ENCODE data around the gene MAML2. TPM values are rescaled to one million over a fixed set of nuclear protein-coding genes. Genes with fewer than 3 reads are reported as not detected.

The MAML2 gene
- total RNA-seq, 1 experiment from 2014 or later: 2.9 TPM

DNA sequence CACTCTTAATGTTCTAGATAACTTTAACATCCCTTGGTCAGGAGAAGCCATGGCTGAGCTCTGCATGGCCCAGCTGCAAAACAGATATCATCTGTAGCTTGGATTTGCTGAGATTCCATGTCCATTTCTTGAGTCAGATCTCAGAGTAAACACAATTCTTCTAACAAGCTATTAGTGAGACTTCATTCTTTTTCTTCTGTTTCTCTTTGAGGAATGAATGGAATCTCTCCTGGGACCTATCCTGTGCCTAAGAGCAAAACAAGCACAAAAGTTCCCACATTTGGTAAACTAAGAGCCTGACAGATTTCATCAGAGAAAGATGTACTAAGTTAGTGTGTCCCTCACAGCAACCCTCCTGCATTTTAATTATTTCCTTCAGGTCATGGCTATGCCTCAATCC, 142.8 kb downstream of the MAML2 start:
- H3K4me1 ChIP-seq (ENCODE audit: control insufficient read depth, insufficient read depth, low read length): no peaks in the 10 kb centered on the region
- TF ChIP-seq SIN3A (IDR thresholded peaks at IDR 0.05; ENCODE audit: borderline replicate concordance, insufficient read depth, low read depth, low read length): no peak
- TF ChIP-seq, protein P1, sequence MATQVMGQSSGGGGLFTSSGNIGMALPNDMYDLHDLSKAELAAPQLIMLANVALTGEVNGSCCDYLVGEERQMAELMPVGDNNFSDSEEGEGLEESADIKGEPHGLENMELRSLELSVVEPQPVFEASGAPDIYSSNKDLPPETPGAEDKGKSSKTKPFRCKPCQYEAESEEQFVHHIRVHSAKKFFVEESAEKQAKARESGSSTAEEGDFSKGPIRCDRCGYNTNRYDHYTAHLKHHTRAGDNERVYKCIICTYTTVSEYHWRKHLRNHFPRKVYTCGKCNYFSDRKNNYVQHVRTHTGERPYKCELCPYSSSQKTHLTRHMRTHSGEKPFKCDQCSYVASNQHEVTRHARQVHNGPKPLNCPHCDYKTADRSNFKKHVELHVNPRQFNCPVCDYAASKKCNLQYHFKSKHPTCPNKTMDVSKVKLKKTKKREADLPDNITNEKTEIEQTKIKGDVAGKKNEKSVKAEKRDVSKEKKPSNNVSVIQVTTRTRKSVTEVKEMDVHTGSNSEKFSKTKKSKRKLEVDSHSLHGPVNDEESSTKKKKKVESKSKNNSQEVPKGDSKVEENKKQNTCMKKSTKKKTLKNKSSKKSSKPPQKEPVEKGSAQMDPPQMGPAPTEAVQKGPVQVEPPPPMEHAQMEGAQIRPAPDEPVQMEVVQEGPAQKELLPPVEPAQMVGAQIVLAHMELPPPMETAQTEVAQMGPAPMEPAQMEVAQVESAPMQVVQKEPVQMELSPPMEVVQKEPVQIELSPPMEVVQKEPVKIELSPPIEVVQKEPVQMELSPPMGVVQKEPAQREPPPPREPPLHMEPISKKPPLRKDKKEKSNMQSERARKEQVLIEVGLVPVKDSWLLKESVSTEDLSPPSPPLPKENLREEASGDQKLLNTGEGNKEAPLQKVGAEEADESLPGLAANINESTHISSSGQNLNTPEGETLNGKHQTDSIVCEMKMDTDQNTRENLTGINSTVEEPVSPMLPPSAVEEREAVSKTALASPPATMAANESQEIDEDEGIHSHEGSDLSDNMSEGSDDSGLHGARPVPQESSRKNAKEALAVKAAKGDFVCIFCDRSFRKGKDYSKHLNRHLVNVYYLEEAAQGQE (IDR thresholded peaks at IDR 0.05; ENCODE audit: insufficient read depth in 1 of 2, low read depth in 2 of 2, low read length in 1 of 2): no peak
- TF ChIP-seq POLR2AphosphoS5 (IDR thresholded peaks at IDR 0.05; ENCODE audit: low read depth, low read length): no peak
- TF ChIP-seq TCF7L2 (IDR thresholded peaks at IDR 0.05; ENCODE audit: low read depth, low read length): no peak
- TF ChIP-seq, protein P2, sequence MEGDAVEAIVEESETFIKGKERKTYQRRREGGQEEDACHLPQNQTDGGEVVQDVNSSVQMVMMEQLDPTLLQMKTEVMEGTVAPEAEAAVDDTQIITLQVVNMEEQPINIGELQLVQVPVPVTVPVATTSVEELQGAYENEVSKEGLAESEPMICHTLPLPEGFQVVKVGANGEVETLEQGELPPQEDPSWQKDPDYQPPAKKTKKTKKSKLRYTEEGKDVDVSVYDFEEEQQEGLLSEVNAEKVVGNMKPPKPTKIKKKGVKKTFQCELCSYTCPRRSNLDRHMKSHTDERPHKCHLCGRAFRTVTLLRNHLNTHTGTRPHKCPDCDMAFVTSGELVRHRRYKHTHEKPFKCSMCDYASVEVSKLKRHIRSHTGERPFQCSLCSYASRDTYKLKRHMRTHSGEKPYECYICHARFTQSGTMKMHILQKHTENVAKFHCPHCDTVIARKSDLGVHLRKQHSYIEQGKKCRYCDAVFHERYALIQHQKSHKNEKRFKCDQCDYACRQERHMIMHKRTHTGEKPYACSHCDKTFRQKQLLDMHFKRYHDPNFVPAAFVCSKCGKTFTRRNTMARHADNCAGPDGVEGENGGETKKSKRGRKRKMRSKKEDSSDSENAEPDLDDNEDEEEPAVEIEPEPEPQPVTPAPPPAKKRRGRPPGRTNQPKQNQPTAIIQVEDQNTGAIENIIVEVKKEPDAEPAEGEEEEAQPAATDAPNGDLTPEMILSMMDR (IDR thresholded peaks at IDR 0.05): no peak
- CTCF ChIA-PET: no interaction called here
- no peak overlapping the region for H3K27ac ChIP-seq (ENCODE audit: low read length)
- no peak overlapping the region for H3K4me3 ChIP-seq (ENCODE audit: low read depth in 2 of 2, low read length in 2 of 2)
- no peaks in the 10 kb centered on the region for H3K36me3 ChIP-seq (ENCODE audit: control insufficient read depth, insufficient read depth, low read length)
- in situ Hi-C loops (cut with HindIII; ENCODE audit: low pct_unique_long_range_greater_than_20kb, low sequenced_read_pairs): no loop called here
- intact Hi-C loops (cut with micrococcal nuclease; ENCODE audit: unreplicated experiment): no loop called here
- no TSS peak for BruUV-seq (replicated peaks)
- POLR2A ChIA-PET: no interaction called here
- ATAC-seq: no peak
- no peaks in the 10 kb centered on the region for H3K27me3 ChIP-seq (ENCODE audit: control insufficient read depth, insufficient read depth, low read length)
- no peaks in the 10 kb centered on the region for H3K9me3 ChIP-seq (ENCODE audit: control insufficient read depth, insufficient read depth, low read depth, low read length)
- no peak for DNase-seq (ENCODE audit: low read depth, low spot score)

DNA sequence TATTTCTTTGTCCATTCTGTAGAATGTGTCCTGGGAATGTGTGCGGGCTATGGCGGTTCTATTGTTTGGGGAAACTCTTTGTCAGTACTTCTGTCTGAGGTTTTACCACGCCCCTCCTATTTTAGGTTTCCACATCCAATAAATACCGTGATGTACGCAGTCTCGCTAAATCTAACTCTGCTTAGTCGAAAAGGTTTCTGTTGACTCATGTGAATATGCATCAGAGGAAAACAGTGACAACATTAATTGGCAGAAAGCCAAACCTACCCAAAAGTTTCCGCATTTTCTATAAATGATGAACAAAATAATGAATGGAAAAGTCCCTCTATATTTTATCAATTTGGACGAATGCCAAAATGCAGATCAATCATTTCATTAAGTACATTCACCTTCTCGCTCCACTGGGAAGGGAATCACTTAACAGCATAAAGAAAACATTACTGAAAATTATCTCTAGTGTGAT, 143.4 kb downstream of the MAML2 start:
- H3K4me1 ChIP-seq (ENCODE audit: control insufficient read depth, insufficient read depth, low read length): no peaks in the 10 kb centered on the region
- no TSS peak for BruUV-seq (replicated peaks)
- no peaks in the 10 kb centered on the region for H3K27me3 ChIP-seq (ENCODE audit: control insufficient read depth, insufficient read depth, low read length)
- intact Hi-C loops (cut with micrococcal nuclease; ENCODE audit: unreplicated experiment) (no loop called here), in situ Hi-C loops (cut with HindIII; ENCODE audit: low pct_unique_long_range_greater_than_20kb, low sequenced_read_pairs) (no loop called here)
- H3K4me3 ChIP-seq (ENCODE audit: low read depth in 2 of 2, low read length in 2 of 2): no peak overlapping the region
- ATAC-seq (no peak), DNase-seq (ENCODE audit: low read depth, low spot score) (no peak)
- ChIA-PET POLR2A (no interaction called here), CTCF (no interaction called here)
- no peak for TF ChIP-seq SIN3A (IDR thresholded peaks at IDR 0.05; ENCODE audit: borderline replicate concordance, insufficient read depth, low read depth, low read length)
- TF ChIP-seq, protein P1 (IDR thresholded peaks at IDR 0.05; ENCODE audit: insufficient read depth in 1 of 2, low read depth in 2 of 2, low read length in 1 of 2): no peak
- no peak for TF ChIP-seq TCF7L2 (IDR thresholded peaks at IDR 0.05; ENCODE audit: low read depth, low read length)
- TF ChIP-seq POLR2AphosphoS5 (IDR thresholded peaks at IDR 0.05; ENCODE audit: low read depth, low read length): no peak
- TF ChIP-seq, protein P2 (IDR thresholded peaks at IDR 0.05): no peak
- no peaks in the 10 kb centered on the region for H3K9me3 ChIP-seq (ENCODE audit: control insufficient read depth, insufficient read depth, low read depth, low read length)
- H3K36me3 ChIP-seq (ENCODE audit: control insufficient read depth, insufficient read depth, low read length): no peaks in the 10 kb centered on the region
- no peak overlapping the region for H3K27ac ChIP-seq (ENCODE audit: low read length)

All from Panc1 (cell line).